Activated CD4-positive, alpha-beta T cell treated with anti-CD3 and anti-CD28 coated beads, Interleukin-10, Interleukin-2, amounts not matched to agents 100 ng/mL and 50 ng/mL, durations not matched to agents 16 hours and 8 hours (primary cell): Measurements from ENCODE around the gene KIAA1671.
"Not testable (repeated sequence)": the region's sequence is repeated elsewhere in the genome, so short reads cannot be mapped to it uniquely, and the experiment has no call there.

Experiments
- DNase-seq: peaks from one replicate; pipeline ENCODE4 v3.0.0-alpha.2; 2020

The KIAA1671 gene

DNA sequence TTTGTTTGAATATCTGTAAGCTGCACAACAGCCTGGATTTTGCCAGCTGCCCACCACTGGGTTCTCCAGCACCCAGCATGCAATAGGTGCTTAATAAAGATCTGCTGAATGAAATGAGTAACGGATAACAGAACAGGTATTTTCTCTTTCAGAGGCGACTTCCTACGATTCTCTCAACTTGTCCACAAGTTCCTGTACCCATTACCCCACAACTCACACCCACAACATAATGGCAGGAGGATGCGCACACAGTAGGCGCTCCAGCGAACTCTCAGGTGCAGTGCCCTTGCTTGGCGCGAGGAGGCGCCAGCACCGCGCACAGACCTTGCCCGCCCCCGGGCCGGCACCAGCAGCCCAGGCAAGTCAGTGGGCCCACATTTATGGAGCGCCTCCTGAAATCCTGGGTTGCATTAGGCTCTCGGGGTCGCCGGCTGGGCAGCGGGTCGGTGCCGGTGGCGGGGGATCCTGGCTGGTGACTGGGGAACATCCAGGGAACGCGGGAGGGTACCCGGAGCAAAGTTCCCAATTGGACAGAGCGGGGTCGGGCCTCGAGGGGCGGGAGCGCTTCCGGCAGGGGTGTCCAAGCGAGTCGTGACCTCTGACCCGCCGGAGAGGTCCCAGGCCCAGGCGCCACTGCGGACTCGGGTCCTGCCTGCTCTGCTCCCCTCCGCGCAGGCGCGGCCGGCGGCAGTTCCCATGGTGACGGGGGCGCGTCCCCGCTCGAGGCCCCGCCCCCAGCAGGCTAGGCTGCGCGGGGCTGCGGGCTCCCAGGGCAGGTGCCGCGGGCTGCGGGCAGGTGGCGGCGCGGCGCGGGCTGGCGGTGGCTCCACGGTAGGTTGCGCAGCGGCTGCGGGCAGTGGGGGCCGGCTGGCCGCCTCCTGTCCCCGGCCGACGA lies at the start of gene KIAA1671:
Gene KIAA1671 (plus strand): TSS at position 775 of the 895 bp plus-strand sequence. CDS start 75,284 bp downstream, outside the sequence.
- DNase-seq: peak; percentile 92

DNA sequence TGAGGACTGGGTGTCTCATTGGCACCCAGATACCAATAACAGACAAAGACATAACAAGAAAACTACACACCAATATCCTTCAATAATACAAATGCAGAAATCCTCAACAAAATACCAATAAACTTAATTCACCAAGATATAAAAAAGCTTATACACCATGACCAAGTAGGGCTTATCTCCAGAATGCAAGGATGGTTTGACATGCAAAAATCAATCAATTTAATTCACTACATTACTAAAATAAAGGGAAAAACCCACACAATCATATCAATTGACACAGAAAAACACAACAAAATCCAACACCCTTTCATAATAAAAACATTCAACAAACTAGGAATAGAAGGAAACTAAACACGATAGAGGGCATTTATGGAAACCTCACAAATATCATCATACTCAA lies 46.6 kb upstream of the KIAA1671 start:
- no peak for DNase-seq

DNA sequence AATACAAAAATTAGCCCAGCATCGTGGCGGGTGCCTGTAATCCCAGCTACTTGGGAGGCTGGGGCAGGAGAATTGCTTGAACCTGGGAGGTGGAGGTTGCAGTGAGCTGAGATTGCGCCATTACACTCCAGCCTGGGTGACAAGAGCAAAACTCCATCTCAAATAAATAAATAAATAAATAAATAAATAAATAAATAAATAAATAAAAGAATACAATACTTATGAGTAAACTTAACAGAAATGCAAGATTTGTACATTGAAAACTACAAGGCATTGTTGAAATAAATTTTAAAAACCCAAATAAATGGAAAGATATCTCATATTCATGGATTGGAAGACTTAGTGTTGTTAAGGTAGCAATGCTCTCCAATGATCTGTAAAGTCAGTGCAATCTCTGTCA lies 45.4 kb upstream of the KIAA1671 start:
- not testable (repeated sequence) for DNase-seq

DNA sequence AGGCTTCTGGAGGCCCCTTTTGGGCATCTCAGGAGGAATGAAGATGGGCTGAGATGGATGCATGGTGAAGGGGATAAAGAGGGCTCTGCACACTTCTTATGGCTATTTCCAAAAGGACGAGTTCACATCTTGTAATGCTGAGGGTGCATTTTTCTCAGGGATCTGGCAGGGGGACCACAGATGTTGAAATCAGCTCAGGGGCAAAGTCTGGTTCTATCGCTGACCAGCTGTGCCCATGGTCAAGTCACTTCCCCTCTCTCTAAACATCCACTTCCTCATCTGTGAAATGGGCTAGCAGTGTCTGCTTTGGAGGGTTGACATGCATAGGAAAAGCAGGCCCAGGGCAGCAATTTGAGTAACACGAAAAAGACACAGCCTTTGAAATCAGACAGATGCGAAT lies 32.5 kb upstream of the KIAA1671 start:
- DNase-seq: no peak

DNA sequence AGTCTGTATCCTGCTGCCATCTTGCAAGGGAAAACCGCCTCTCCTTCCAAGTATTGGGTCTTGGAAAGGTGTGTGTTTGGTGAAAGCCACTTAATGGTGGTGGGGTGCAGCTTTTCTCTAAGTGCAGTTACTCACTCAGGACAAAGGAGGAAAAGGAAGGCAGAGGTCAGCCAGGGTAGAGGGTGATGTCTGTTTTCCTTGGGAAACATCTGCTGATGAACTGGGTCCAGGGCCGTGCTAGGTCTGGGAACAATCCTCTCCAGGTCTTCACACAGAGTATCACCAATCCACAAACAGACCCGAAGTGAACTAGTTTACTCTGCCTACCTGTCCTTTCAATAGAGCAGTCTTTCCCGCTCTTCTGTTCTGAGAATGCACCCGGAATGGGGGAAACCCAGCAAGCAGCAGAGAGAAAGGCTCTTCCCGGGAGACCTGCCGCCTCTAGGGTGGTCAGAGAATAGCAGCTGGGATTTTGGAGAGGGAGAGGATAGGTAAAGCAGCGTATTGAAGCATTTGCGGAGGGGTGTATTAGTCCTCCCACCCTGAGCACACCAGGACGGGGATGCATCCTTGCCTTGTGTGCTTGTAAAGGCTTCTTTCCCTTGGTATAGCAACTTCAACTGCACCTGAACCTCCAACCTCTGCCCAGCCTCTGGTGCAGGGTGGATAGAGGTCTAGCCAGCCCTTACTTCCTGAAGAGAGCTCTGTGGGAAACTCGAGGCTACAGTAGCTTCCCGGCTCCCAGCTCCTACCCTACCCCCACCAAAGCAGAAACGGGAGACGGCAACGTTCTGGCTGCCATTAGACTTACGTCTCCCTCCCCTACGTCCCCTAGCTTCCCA lies 26.7 kb upstream of the KIAA1671 start:
- DNase-seq: no peak

DNA sequence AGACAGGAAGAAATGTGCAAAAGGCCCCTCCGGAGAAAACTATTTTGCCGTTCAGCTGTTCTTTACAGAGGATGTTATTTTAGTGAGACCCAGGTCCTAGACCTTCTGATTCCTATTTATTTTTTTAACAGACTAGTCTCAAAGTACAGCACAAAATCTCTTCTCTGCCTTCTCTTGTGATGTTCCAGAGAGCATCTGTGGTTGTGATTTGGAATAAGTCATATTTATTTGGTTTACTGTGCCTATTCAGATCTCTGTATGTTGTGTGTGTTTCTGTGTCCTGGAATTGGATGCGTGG lies 26.1 kb upstream of the KIAA1671 start:
- no peak for DNase-seq

DNA sequence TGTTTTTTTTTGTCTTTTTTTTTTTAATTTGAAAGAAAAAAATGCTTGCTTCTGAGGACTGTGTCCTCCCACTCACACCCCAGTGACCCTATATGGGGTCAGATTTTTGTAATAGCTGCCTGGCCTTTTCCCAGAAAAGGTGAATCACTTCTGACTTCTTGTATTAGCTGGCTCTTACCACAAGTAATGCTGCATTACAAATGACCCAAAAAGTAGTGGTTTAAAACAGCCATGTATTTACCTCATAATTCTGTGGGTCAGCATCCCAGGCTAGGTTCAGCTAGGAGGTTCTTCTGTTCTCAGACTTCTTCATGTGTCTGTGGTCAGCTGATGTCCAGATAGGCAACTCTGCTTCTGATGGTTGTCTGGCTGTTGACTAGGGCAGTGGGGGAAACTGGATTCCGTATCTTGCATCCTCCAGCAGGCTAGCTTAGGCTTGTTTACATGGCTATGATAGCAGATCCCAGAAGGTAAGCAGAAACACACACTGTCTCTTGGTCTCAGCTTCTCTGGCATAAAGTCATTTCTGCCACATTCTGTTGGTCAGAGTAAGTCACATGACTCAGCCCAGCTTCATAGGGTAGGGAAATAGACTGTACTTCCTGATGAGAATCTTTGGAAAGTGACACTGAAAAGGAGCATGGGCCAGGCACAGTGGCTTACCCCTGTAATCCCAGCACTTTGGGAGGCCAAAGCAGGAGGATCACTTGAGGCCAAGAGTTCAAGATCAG lies 25.5 kb upstream of the KIAA1671 start:
- peak; percentile 7 for DNase-seq

DNA sequence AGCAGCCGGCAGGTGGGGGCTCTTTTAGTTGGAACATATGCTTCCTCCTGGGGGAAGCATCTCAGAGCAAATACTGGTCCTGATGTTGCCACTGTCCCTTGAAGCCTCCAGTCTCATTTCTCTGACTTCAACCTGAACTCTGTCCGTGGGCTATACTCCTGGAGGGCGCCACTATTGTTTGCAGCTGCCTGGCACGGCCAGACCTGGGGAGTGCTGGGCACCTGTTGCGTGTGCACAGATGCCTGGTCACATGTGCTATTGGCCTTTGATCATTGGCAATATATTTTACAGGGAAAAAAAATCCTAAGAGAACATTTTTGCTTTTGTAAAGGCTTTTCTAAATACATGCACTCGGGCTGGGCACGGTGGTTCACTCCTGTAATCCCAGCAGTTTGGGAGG lies 24.2 kb upstream of the KIAA1671 start:
- no peak for DNase-seq

DNA sequence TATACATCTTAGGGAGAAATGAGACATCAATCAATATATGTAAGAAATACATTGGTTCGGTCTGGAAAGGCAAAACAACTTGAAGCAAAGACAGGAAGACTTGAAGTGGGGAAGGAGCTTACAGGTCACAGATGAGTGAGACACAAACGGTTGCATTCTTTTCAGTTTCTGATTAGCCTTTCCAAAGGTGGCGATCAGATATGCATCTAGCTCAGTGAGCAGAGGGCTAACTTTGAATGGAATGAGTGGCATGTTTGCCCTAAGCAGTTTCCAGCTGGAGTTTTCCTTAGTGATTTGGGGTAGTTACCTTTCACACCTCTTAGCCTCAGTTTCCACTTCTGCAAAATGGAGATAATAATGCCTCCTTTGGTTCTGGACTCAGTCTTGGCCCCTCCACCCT lies 21.8 kb upstream of the KIAA1671 start:
- no peak for DNase-seq

DNA sequence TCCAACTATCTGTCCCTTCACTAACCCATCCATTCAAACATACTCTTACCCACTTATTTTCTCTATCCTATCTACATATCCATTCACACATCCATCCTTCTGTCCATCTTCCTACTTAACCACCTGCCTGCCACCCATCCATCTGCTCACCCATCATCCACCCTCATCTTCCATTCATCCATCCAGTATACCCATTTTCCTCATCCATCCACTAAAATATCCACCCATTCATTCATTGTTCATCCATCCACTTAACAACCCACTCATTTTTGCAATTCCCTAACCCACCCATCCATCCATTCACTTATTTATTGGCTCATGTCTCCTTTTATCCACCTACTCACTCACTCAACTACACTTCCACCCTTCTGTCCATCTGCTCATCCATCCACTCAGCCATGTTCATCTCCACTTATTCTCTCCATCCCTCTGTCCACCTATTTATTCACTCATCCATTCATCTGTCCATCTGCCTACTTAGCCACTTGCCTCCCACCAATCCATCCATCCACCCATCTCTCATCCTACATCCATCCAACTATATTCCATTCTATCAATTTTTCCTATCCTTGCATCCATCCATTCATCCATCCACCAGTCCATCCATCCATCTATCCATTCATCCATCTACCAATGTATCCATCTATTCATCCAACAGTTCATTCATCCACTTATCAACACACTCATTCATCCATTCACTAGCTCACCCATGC lies 16.6 kb upstream of the KIAA1671 start:
- DNase-seq: no peak

DNA sequence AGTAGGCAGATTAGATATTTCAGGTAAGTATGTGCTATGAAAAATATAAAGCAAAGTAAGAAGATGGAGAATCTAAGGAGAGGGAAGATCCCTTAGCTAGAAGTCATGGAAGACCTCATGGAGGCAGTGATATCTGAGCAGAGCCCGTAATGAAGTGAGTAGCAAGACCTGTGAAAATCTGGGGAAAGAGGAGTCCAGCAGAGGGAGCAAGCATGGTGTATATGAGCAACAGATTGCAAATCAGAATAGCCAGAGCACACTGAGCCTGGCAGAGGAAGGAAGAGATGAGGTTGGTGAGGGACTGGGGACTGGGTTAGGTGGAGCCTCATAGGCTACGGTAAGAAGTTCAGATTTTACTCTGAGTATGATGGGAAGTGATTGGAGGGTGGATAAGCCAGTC lies 15.4 kb upstream of the KIAA1671 start:
- peak; percentile 38 for DNase-seq

DNA sequence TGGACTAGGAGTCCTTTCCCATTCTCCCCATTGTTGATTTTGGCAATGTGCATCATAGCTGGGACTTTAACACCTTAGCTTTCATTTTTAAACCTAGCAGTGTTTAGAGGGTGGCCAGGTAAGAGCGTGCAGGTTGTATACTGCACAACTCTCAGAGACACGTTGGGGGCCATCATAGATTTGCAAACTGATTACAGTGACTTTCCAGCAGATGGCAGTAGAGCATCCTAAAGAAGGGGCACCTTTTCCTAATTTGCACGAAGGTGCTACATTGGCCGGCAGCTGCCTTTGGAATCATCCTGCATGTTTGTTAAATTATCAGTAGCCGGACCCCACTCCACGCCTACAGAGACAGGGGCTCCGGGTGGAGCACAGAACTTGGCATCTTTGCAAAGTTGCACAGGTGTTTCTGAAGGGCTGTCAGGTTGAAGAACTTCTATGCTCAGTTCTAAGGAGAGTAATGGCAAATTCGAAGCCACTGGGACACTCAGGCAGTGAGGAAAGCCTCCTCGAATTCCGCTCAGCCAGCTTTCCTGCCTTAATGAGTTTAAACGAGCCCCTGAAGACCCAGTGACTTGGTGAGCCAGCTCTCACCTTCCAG lies 13.7 kb upstream of the KIAA1671 start:
- DNase-seq: peak; percentile 64

DNA sequence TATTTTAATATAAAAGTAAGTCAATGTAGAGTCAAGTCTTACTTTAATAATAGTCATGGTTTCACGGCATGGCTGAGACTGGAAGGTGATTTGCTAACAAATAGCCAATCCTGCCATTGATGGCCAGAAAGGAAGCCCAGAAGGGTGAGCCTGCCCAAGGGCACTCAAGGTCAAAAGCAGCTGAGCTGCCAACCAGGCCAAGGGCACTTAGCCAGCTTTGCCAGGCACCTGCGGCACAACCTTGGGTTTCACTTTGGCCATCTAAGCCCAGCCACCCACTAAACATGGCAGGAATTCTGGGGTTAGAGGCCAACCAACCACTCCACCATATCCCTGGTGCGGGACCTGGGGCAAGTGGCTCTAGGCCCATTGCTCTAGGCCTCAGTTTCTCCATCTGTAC lies 10.2 kb upstream of the KIAA1671 start:
- DNase-seq: no peak

DNA sequence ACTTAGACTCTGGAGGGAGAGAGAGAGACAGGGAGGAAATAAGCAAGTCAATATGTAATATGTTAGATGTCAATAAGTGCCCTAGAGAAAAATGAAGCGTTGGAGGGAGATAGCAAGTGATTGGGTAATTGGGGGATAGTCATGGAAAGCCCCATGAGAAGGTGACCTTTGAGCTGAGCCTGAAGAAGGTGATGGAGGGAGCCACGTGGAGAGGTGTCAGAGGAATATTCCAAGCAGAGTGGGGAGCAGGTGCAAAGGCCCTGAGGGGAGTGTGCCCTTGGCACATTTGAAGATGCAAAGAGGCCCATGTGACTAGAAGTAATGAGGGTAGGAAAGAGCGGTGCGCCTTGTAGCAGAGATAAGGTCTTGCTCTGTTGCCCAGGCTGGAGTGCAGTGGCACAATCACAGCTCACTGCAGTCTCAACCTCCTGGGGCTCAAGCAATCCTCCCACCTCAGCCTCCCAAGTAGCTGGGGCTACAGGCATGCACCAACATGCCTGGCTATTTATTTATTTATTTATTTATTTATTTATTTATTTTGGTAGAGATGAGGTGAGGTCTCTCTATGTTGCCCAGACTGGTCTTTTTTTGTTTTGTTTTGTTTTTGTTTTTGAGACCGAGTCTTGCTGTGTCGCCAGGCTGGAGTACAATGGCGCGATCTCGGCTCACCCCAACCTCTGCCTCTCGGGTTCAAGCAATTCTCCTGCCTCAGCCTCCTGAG lies 8.1 kb upstream of the KIAA1671 start:
- no peak for DNase-seq

DNA sequence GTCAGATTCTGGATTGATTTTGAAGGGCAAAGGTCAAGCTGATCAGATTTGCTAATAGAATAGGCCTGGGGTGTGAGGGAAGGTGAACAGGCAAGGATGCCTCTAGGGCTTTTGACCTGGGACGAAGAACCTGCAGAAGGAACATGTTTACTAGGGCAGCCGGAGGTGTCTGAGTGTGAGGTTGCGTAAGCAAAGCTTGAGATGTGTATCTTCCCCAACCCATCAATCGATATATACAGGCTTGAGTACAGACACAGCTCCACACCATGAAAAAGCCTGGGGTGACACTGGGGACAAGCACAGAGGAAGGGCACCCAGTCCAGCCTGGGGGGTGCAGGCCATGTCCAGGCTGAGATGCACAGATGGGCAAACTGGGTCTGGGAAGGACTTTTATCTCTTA lies 7.1 kb upstream of the KIAA1671 start:
- no peak for DNase-seq

DNA sequence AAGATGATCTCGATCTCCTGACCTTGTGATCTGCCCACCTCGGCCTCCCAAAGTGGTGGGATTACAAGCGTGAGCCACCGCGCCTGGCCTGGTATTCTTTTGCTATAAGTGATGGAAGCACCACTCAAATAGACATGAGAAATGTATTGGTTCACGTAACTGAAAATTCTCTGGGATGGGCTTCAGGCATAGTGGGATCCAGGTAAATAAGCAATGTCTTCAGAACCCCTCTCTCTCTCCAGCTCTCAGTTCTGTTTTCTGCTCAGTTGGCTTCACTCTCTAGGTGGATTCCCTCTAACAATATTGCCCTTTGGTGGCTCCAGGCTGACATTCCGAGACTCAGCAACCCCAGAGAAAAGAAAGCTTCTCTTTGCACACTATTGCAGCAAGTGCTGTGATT lies 5.1 kb upstream of the KIAA1671 start:
- no peak for DNase-seq

DNA sequence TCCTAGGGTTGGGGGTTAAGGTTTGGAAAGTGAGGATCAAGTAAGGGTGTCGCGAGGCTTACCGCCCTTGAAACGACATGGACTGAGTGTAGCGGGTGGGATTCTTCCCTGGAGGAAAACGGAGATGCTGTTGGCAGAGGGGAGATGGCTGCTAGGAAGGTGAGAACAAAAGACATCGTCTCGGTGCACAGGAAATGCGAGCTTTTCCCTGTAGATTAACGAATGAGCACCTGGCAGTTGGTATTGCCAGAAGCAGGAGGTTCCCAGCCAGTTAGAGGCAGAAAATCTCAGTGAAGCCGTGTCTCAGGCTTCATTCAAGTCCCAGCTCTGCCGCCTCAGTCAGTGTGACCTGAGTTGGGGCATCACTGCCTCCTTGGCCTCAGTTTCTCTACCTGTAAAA lies 4.6 kb upstream of the KIAA1671 start:
- no peak for DNase-seq

DNA sequence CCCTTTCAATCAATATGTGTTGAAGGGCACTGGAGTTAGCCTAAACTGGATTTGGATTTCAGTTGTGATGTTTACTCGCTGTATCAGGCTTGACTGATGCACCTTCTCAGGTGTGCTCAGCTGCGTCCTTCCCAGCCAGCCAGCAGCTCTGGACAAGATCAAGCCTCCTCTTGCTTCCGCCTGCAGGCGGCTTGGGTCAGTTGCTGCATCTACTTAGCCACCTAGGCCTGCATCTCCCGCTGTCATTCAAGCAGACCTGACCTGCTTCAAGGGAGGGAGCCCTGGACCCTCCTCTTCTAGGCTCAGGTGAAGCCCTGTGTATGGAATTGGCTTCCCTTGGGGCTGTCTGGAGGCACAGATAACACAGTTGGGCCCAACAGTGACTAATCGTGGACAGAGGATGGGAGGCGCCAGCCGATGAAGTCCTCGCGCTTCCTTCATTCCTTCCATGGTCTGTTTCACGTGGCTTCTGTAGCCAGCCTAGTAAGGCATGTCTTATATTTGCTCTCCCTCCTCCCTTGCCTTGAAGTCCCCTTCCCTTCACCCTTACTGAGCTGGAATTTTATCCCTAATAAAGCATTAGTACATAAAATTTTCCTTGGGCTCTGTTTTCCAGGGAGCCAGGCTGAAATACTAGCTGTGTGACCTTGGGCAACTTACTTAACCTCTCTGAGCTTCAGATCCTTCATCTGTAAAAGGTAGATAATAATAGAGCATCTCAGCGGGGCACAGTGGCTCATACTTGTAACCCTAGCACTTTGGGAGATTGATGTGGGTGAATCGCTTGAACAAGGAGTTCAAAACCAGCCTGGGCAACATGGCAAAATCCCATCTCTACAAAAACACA lies 3.9 kb upstream of the KIAA1671 start:
- DNase-seq: no peak

DNA sequence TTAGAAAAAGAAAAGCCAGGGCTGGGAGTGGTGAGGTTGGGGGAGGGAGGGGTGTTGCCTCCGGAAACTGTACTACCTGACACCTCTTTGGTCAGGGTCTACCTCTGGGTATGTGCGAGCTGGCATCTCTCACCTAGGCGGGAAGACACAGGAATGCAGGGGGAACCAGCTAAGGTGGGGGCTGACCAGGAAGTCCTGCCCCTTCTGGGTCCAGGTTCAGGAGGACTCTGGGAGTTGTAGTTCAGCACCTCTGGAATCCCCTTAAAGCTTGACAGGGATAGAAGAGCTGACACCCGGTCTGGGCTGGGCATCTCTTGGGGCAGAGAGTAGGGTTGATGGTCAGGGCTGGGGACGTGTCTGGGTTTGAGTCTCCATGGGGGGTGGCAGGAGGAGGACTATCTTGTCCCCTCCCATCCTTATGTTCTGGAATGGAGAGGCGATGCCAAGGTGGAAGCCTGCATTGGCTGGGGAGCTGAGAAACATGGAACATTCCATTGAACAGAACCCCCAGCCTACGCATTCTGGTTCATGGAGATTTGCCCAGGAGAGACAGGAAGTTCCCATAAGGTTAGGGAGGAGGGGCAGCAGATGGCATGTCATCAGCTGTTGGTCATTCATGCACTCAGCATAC lies 2.1 kb upstream of the KIAA1671 start:
- DNase-seq: no peak

DNA sequence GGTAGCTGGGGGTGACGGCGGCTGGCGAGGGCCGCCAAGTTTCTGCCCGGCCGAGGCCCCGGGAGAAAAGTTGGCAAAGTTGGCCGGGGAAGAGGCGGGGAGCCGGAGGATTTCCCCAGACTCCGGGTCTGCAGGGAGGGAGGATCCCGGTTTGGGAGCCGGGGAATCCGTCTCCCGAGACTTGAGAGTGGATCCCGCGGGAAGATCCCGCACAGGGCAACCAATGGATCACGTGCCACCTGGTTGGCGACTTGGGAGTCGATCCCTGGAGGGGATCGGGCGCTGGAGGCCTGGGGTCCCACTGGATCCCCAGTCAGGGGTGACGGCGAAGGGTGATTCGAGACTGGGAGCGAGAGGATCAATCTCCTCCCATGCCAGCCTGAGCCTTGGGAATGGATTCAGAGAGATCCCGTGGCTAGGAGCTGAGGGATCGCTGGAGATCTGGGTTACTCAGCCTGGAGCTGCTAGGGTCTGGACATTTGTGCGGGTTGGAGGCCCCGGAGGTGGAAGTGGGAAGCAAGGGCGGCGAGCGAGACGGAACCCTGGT lies 394 bp downstream of the KIAA1671 start:
- no peak for DNase-seq
